Osteoblast (primary cell): ENCODE data around the gene EXTL1. TPM values are rescaled to one million over a fixed set of nuclear protein-coding genes. Genes with fewer than 3 reads are reported as not detected.

Experiments used
- DNase-seq: peaks from one replicate; pipeline ENCODE4 v3.0.0; 2011; ENCODE audit warnings: low spot score, mixed read lengths; ENCODE audit not compliant: insufficient read length; ENCODE audit errors: missing footprints
- H2AFZ ChIP-seq: 2 replicates; pipeline ENCODE4 v1.6.0; 2011; ENCODE audit warnings: mild to moderate bottlenecking, low read length
- H3K27ac ChIP-seq: 2 replicates; pipeline ENCODE4 v1.5.1; 2011; ENCODE audit warnings: mild to moderate bottlenecking, low read depth, low read length, moderate library complexity
- H3K27me3 ChIP-seq: 2 replicates; pipeline ENCODE4 v1.6.0; 2012; ENCODE audit warnings: mild to moderate bottlenecking, control low read depth, inconsistent platforms, low read length, moderate library complexity; ENCODE audit not compliant: insufficient read depth
- H3K36me3 ChIP-seq: 2 replicates; pipeline ENCODE4 v1.5.1; 2011; ENCODE audit warnings: mild to moderate bottlenecking, low read length, control low read depth, moderate library complexity; ENCODE audit not compliant: insufficient read depth
- H3K4me1 ChIP-seq: 2 replicates; pipeline ENCODE4 v1.5.1; 2011; ENCODE audit warnings: mild to moderate bottlenecking, low read length, control low read depth, moderate library complexity; ENCODE audit not compliant: insufficient read depth
- H3K4me2 ChIP-seq: 2 replicates; pipeline ENCODE4 v1.6.0; 2011; ENCODE audit warnings: mild to moderate bottlenecking, low read length; ENCODE audit not compliant: insufficient read depth
- H3K4me3 ChIP-seq: fragments of 200-600 bp; sonication (generic); 3 replicates; pipeline ENCODE4 v1.5.1; 2012; ENCODE audit warnings: mild to moderate bottlenecking, low read length, inconsistent platforms; ENCODE audit not compliant: insufficient read depth
- H3K79me2 ChIP-seq: 2 replicates; pipeline ENCODE4 v1.6.0; 2012; ENCODE audit warnings: mild to moderate bottlenecking, low read length, control low read depth, inconsistent platforms; ENCODE audit not compliant: insufficient read depth
- H3K9me3 ChIP-seq: 2 replicates; pipeline ENCODE4 v1.5.1; 2011; ENCODE audit warnings: low read depth, low read length, control low read depth
- H4K20me1 ChIP-seq: 2 replicates; pipeline ENCODE4 v1.6.0; 2012; ENCODE audit warnings: mild to moderate bottlenecking, low read length, control low read depth; ENCODE audit not compliant: insufficient read depth
- total RNA-seq: library from RNA; depleted of rRNA; stranded (reverse); fragments of >200 nt; gene quantifications from 2 replicates; pipeline ENCODE4 v1.2.3, GENCODE V29; 2012
- TF ChIP-seq, protein P1 (sequence below): IDR thresholded peaks from 2 replicates; pipeline ENCODE4 v1.5.1; 2011; ENCODE audit warnings: mild to moderate bottlenecking, low read depth, low read length, moderate library complexity; ENCODE audit errors: extremely low read depth

Gene EXTL1
- total RNA-seq, 1 donor, result 1.4 TPM

- H4K20me1 ChIP-seq, result no peaks in the 10 kb centered on the region
- H3K9me3 ChIP-seq, result no peaks in the 10 kb centered on the region
- H3K4me1 ChIP-seq, result peaks cover 18% of the 10 kb centered on the region
- H3K36me3 ChIP-seq, result peaks cover 4% of the 10 kb centered on the region
- H2AFZ ChIP-seq, result no peak overlapping the region
- no peaks in the 10 kb centered on the region for H3K27me3 ChIP-seq
- H3K79me2 ChIP-seq, result peaks cover 5% of the 10 kb centered on the region
- H3K27ac ChIP-seq, result no peak overlapping the region
- no peak overlapping the region for H3K4me2 ChIP-seq
- peak; percentile 58 for DNase-seq
- TF ChIP-seq, protein P1, sequence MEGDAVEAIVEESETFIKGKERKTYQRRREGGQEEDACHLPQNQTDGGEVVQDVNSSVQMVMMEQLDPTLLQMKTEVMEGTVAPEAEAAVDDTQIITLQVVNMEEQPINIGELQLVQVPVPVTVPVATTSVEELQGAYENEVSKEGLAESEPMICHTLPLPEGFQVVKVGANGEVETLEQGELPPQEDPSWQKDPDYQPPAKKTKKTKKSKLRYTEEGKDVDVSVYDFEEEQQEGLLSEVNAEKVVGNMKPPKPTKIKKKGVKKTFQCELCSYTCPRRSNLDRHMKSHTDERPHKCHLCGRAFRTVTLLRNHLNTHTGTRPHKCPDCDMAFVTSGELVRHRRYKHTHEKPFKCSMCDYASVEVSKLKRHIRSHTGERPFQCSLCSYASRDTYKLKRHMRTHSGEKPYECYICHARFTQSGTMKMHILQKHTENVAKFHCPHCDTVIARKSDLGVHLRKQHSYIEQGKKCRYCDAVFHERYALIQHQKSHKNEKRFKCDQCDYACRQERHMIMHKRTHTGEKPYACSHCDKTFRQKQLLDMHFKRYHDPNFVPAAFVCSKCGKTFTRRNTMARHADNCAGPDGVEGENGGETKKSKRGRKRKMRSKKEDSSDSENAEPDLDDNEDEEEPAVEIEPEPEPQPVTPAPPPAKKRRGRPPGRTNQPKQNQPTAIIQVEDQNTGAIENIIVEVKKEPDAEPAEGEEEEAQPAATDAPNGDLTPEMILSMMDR, result no peak
- no peak overlapping the region for H3K4me3 ChIP-seq
Observed at GRCh38 chr1:25993197-25993951, 28.2 kb upstream of the EXTL1 start.

GRCh38 chr1:25994402-25995150 is 27.0 kb upstream of the EXTL1 start:
- no peaks in the 10 kb centered on the region for H3K27me3 ChIP-seq
- peaks cover 22% of the 10 kb centered on the region for H3K4me1 ChIP-seq
- no peak overlapping the region for H3K4me2 ChIP-seq
- no peak overlapping the region for H2AFZ ChIP-seq
- DNase-seq, result no peak
- H3K4me3 ChIP-seq, result no peak overlapping the region
- TF ChIP-seq, protein P1, result no peak
- no peaks in the 10 kb centered on the region for H3K9me3 ChIP-seq
- no peak overlapping the region for H3K27ac ChIP-seq
- H3K36me3 ChIP-seq, result peaks cover 4% of the 10 kb centered on the region
- H3K79me2 ChIP-seq, result peaks cover 5% of the 10 kb centered on the region
- H4K20me1 ChIP-seq, result no peaks in the 10 kb centered on the region

GRCh38 chr1:25996966-25997827 is 24.4 kb upstream of the EXTL1 start:
- Histone ChIP-seq H3K27me3 (no peaks in the 10 kb centered on the region), H3K4me3 (peak overlapping the region; percentile 74), H3K36me3 (no peaks in the 10 kb centered on the region), H4K20me1 (no peaks in the 10 kb centered on the region), H3K9me3 (no peaks in the 10 kb centered on the region), H3K79me2 (peaks cover 5% of the 10 kb centered on the region), H3K4me2 (peak overlapping the region; percentile 81), H3K4me1 (peaks cover 20% of the 10 kb centered on the region), H2AFZ (peak overlapping the region; percentile 79), H3K27ac (peak overlapping the region; percentile 71)
- TF ChIP-seq, protein P1, result no peak
- peak; percentile 77 for DNase-seq
